ENCODE data around the gene PLEKHH3. TPM values are rescaled to one million over a fixed set of nuclear protein-coding genes. Genes with fewer than 3 reads are reported as not detected.

PLEKHH3 gene
- total and polyA plus RNA-seq, 10 of the 15 experiments (the other 5 are each of a cell fraction or from before 2014, with no cell fraction given) = 0.31 to 38.0 (median 11.0) TPM

DNA sequence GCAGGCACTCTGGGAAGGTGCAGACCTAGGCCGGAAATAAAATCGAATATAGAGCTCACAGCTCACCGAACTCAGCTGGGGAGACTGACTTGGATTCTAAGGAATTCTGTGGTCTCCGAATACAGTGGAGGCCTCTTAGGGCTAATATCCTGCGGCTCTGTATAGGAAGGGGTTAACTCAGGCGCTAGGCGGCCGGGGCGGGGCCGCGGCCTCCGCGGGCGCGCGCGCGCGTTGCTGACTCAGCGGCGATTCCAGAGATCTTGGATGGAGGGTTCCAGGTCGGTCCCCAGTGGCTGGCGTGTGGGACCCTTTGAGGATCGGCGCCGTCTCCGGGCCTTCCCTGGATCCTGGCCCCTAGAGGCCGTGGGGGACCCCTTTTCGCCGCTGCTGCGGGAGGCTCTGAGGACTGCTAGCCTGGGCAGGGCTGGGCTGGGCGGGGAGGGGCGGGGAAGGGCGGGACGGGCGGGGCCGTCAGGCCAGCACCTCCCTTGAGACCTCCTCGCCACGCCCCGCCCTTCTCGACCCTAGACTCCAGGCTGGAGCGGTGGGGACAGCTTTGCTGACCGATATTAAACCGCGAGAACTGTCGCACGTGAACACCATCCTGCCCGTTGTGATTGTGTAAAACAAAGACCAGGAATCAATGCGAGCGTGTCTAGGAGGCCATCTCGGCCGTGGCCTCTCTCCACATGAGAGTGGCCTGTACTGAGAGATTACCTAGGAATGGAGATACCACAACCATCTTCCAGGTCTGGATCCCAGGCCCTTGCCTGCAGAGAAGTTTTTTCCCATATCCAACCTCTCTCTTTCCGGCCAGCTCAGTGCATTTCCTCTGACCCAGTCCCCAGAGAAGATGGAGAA lies 1.4 kb upstream of the PLEKHH3 start (continued):
- TF ChIP-seq, protein P1, sequence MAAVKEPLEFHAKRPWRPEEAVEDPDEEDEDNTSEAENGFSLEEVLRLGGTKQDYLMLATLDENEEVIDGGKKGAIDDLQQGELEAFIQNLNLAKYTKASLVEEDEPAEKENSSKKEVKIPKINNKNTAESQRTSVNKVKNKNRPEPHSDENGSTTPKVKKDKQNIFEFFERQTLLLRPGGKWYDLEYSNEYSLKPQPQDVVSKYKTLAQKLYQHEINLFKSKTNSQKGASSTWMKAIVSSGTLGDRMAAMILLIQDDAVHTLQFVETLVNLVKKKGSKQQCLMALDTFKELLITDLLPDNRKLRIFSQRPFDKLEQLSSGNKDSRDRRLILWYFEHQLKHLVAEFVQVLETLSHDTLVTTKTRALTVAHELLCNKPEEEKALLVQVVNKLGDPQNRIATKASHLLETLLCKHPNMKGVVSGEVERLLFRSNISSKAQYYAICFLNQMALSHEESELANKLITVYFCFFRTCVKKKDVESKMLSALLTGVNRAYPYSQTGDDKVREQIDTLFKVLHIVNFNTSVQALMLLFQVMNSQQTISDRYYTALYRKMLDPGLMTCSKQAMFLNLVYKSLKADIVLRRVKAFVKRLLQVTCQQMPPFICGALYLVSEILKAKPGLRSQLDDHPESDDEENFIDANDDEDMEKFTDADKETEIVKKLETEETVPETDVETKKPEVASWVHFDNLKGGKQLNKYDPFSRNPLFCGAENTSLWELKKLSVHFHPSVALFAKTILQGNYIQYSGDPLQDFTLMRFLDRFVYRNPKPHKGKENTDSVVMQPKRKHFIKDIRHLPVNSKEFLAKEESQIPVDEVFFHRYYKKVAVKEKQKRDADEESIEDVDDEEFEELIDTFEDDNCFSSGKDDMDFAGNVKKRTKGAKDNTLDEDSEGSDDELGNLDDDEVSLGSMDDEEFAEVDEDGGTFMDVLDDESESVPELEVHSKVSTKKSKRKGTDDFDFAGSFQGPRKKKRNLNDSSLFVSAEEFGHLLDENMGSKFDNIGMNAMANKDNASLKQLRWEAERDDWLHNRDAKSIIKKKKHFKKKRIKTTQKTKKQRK (IDR thresholded peaks at IDR 0.05; ENCODE audit: low read depth, low read length) = no peak
- TF ChIP-seq TARDBP (IDR thresholded peaks at IDR 0.05; ENCODE audit: borderline replicate concordance) (no peak), BCLAF1 (IDR thresholded peaks at IDR 0.05) (no peak), KLF5 (IDR thresholded peaks at IDR 0.05; ENCODE audit: partially characterized antibody) (no peak), NFXL1 (IDR thresholded peaks at IDR 0.05; ENCODE audit: borderline replicate concordance) (no peak), YBX1 (IDR thresholded peaks at IDR 0.05) (no peak), CEBPB (IDR thresholded peaks at IDR 0.05; ENCODE audit: borderline replicate concordance in 1 of 2, low read depth in 2 of 2, low read length in 2 of 2) (no peak), SP1 (IDR thresholded peaks at IDR 0.05; ENCODE audit: low read depth, low read length) (peak; percentile 32), MTA2 (IDR thresholded peaks at IDR 0.05; ENCODE audit: low read depth) (no peak), SMARCA5 (IDR thresholded peaks at IDR 0.05) (no peak), SMAD5 (IDR thresholded peaks at IDR 0.05; ENCODE audit: low read depth) (peak; percentile 30; the same call in 1 of the 2 replicates), IKZF1 (conservative IDR thresholded peaks at IDR 0.05) (peak; percentile 61; the same call in 1 of the 2 replicates), PBX3 (IDR thresholded peaks at IDR 0.05; ENCODE audit: insufficient replicate concordance, low read depth, low read length) (no peak), SRF (IDR thresholded peaks at IDR 0.05; ENCODE audit: low read depth in 2 of 2, low read length in 2 of 2) (no peak), ETV6 (conservative IDR thresholded peaks at IDR 0.05 in 1 of 2, IDR thresholded peaks at IDR 0.05 in 1 of 2; ENCODE audit: borderline replicate concordance in 1 of 2, low read depth in 1 of 2) (no peak)
- TF ChIP-seq, protein P2, sequence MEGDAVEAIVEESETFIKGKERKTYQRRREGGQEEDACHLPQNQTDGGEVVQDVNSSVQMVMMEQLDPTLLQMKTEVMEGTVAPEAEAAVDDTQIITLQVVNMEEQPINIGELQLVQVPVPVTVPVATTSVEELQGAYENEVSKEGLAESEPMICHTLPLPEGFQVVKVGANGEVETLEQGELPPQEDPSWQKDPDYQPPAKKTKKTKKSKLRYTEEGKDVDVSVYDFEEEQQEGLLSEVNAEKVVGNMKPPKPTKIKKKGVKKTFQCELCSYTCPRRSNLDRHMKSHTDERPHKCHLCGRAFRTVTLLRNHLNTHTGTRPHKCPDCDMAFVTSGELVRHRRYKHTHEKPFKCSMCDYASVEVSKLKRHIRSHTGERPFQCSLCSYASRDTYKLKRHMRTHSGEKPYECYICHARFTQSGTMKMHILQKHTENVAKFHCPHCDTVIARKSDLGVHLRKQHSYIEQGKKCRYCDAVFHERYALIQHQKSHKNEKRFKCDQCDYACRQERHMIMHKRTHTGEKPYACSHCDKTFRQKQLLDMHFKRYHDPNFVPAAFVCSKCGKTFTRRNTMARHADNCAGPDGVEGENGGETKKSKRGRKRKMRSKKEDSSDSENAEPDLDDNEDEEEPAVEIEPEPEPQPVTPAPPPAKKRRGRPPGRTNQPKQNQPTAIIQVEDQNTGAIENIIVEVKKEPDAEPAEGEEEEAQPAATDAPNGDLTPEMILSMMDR (IDR thresholded peaks at IDR 0.05 in 2 of 3, conservative IDR thresholded peaks at IDR 0.05 in 1 of 3; ENCODE audit: control insufficient read depth in 2 of 3, extremely low read depth in 1 of 3, insufficient read depth in 1 of 3, low read depth in 3 of 3, low read length in 3 of 3) = no peak
- TF ChIP-seq, protein P3, sequence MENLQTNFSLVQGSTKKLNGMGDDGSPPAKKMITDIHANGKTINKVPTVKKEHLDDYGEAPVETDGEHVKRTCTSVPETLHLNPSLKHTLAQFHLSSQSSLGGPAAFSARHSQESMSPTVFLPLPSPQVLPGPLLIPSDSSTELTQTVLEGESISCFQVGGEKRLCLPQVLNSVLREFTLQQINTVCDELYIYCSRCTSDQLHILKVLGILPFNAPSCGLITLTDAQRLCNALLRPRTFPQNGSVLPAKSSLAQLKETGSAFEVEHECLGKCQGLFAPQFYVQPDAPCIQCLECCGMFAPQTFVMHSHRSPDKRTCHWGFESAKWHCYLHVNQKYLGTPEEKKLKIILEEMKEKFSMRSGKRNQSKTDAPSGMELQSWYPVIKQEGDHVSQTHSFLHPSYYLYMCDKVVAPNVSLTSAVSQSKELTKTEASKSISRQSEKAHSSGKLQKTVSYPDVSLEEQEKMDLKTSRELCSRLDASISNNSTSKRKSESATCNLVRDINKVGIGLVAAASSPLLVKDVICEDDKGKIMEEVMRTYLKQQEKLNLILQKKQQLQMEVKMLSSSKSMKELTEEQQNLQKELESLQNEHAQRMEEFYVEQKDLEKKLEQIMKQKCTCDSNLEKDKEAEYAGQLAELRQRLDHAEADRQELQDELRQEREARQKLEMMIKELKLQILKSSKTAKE (IDR thresholded peaks at IDR 0.05; ENCODE audit: low read depth, poor library complexity, severe bottlenecking) = peak; percentile 31
